Activated naive CD8-positive, alpha-beta T cell treated with anti-CD3 and anti-CD28 coated beads for 36 hours (primary cell): ENCODE results near the gene GRHL3. TPM values are rescaled to one million over a fixed set of nuclear protein-coding genes. Genes with fewer than 3 reads are reported as not detected.

ENCODE experiments used
- DNase-seq: peaks from one replicate; pipeline ENCODE4 v3.0.0; 2021
- H3K27ac Mint-ChIP-seq: one replicate; pipeline ENCODE4 v1.8.0; 2022; ENCODE audit warnings: mild to moderate bottlenecking, moderate library complexity, mixed read lengths
- H3K27me3 Mint-ChIP-seq: one replicate; pipeline ENCODE4 v1.8.0; 2022; ENCODE audit warnings: mild to moderate bottlenecking, mixed read lengths
- H3K36me3 Mint-ChIP-seq: one replicate; pipeline ENCODE4 v1.8.0; 2021; ENCODE audit warnings: mild to moderate bottlenecking, mixed read lengths
- H3K4me1 Mint-ChIP-seq: one replicate; pipeline ENCODE4 v1.8.0; 2021; ENCODE audit warnings: mixed read lengths
- H3K4me3 Mint-ChIP-seq: one replicate; pipeline ENCODE4 v1.8.0; 2022; ENCODE audit warnings: mild to moderate bottlenecking, moderate library complexity, mixed read lengths
- H3K9me3 Mint-ChIP-seq: one replicate; pipeline ENCODE4 v1.8.0; 2022; ENCODE audit warnings: mixed read lengths
- total RNA-seq, 2 experiments: library from RNA; stranded (reverse); gene quantifications; one replicate each; pipeline ENCODE4 v1.2.3, GENCODE V29; 2021

GRHL3 gene
- total RNA-seq, 2 experiments from 2014 or later = not detected

DNA sequence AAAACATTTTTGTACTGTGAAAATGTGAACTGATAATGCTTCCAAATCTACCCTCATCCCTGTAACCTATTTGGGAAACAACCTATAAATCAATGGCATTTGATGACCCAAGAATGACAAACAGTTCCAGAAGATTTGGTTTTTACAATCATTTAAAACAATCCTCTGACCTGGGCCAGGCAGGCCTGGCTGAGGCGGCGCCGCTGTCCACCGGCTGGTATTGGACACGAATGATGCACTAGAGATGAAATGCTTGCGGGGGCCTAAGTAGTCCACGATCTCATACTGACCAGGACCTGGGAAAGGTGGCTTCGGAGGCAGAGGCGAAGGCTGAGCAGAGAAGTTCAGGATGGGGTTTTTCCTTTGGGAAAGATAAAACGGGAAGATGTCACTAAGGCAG lies 41.5 kb downstream of the GRHL3 start:
- H3K4me3 Mint-ChIP-seq = no peak overlapping the region
- no peaks in the 10 kb centered on the region for H3K9me3 Mint-ChIP-seq
- no peak overlapping the region for H3K27ac Mint-ChIP-seq
- no peaks in the 10 kb centered on the region for H3K27me3 Mint-ChIP-seq
- no peaks in the 10 kb centered on the region for H3K36me3 Mint-ChIP-seq
- no peak for DNase-seq
- H3K4me1 Mint-ChIP-seq = peaks cover 16% of the 10 kb centered on the region

DNA sequence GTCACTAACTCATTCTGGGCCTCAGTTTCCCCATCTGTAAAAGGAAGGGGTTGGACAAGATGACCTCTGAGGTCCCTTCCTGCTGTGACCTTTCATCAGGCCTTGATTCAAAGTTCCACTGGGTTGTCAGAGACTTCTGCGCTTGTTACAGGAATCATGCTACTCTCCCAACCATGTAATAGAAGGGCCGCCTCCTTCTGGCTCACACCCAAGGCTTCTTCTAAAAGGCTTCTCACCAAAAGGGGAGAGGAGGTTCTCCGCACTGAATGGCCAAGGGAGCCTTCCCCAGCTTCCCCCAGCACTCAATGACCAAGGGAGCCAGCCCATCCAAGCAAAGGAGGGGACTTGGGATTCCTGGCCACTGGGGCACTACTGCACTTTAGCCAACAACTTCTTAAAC lies 42.7 kb downstream of the GRHL3 start:
- DNase-seq = no peak
- Mint-ChIP-seq H3K36me3 (peaks cover 3% of the 10 kb centered on the region), H3K4me3 (no peak overlapping the region), H3K27me3 (no peaks in the 10 kb centered on the region), H3K27ac (no peak overlapping the region), H3K4me1 (peaks cover 18% of the 10 kb centered on the region), H3K9me3 (no peaks in the 10 kb centered on the region)

DNA sequence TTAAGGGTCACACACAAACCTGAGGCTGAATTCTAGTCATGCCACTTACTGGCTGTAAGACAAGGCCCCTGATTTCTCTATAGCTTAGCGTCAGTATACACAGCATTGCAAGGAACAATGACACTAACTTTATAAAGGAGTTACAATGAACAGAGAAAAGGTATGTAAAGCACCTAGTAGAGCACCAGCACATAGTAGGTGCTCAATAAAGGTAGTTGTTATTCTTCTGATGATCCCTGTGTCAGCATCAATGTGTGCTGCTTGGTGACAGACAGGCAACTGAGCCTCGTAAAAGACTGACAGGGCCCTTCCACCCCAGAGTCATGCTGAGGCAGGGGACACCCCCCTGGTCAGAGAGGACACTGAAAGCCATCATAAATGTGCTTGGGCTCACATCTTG lies 43.2 kb downstream of the GRHL3 start:
- H3K27ac Mint-ChIP-seq = no peak overlapping the region
- DNase-seq = no peak
- H3K9me3 Mint-ChIP-seq = no peaks in the 10 kb centered on the region
- peaks cover 18% of the 10 kb centered on the region for H3K4me1 Mint-ChIP-seq
- no peaks in the 10 kb centered on the region for H3K27me3 Mint-ChIP-seq
- H3K4me3 Mint-ChIP-seq = no peak overlapping the region
- peaks cover 3% of the 10 kb centered on the region for H3K36me3 Mint-ChIP-seq

DNA sequence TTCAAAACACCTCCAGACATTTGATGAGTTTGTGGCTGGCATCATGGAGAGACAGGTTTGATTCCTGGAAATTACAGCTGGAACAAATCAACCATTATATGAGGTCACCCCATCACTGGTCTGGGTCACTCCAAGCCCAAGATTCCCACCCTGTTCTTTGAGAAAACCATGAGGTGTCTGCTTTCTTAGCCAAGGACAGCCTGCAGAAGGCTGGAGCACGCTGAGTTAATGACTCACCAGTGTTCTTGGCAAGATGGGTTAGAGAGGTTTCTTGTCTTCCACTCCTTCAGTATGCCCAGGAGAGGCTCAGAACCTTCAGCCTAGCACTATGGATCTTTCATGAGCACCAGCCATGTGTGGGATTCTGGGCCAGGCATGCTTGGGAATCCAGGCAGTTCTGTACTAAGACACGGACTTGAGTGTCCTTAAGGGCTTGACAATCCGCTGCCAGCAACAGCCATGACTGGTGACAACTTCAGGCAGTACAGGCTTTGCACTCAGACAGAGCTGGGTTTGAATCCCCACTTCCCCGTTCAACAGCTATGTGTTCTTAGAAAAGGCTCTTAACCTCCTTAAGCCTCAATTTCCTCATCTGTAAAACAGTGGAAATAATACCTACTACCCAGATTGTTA lies 43.9 kb downstream of the GRHL3 start:
- no peak overlapping the region for H3K4me3 Mint-ChIP-seq
- no peaks in the 10 kb centered on the region for H3K9me3 Mint-ChIP-seq
- no peak for DNase-seq
- H3K27ac Mint-ChIP-seq = no peak overlapping the region
- H3K36me3 Mint-ChIP-seq = peaks cover 3% of the 10 kb centered on the region
- H3K4me1 Mint-ChIP-seq = peaks cover 18% of the 10 kb centered on the region
- no peaks in the 10 kb centered on the region for H3K27me3 Mint-ChIP-seq

DNA sequence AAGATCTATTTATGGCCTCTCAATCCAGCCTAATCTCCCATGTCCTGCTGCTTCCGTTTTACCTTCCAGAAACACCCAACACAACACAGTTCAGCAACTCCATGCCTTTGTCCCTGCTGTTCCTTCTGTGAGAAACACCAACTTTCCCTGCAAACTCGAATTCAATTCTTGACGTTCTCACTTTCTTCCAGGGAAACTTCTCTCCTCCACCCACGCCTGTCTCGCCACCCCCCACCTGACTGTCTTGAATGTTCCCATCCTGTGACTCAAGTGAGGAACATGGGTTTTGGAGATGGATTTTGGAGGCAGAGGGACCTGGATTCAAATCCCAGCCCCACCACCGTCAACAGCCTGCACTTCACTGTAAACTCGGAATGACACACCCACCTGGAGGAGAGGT lies 44.8 kb downstream of the GRHL3 start:
- H3K9me3 Mint-ChIP-seq = no peaks in the 10 kb centered on the region
- DNase-seq = no peak
- peaks cover 3% of the 10 kb centered on the region for H3K36me3 Mint-ChIP-seq
- peaks cover 18% of the 10 kb centered on the region for H3K4me1 Mint-ChIP-seq
- H3K27me3 Mint-ChIP-seq = no peaks in the 10 kb centered on the region
- no peak overlapping the region for H3K27ac Mint-ChIP-seq
- H3K4me3 Mint-ChIP-seq = no peak overlapping the region

DNA sequence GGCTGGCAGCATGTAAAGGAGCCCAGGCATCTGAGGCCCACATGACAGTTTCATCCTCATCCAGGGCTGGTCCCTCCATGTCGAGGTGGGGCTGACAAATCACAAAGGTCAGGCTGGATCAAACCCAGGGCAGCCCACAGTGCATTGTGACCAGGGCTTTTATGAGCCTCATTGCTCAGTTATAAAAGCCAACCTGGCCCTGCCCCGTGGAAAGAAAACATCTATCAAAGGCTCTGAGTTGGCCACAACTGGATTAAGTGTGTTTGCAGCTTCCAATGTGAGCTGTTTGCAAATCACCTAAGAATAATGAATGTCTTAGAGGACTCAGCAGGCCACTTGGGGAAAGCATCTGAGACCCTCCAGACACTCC lies 45.4 kb downstream of the GRHL3 start:
- DNase-seq = no peak
- Mint-ChIP-seq H3K4me3 (no peak overlapping the region), H3K27ac (no peak overlapping the region), H3K36me3 (peaks cover 3% of the 10 kb centered on the region), H3K9me3 (no peaks in the 10 kb centered on the region), H3K27me3 (no peaks in the 10 kb centered on the region), H3K4me1 (peaks cover 18% of the 10 kb centered on the region)

DNA sequence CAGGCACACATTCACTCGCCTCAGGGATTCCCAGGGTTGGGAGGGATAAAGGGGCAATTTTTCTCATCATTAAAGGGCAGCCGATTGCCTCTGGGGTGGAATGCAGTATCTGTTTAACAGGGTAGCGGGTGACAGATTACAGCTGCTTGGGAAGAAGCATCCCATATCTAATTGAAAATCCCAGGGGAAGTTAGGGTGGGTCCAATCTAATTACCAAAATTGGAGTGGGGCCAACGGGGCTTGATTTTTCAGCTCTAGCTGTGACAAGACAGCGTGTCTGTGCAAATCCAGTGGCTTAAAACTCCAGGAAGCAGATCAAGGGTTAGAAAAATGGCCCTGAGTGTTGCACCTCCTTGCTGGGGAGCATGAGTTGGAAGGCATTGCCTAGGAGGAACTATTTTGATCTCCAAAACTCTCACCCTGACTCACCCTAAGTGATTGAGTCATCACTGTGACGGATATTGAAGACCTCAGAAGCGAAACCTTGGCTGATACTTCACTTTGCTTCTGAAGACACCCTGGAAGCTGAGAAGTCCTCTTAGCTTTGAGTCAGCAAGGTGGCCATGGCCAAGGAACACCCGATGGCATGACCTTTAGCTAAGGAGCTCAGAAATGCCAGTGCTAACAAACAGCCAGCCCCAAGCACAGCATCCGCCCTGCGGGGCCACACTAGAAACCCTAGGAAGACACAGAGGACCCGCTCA lies 46.0 kb downstream of the GRHL3 start:
- DNase-seq = peak; percentile 46
- no peak overlapping the region for H3K4me3 Mint-ChIP-seq

DNA sequence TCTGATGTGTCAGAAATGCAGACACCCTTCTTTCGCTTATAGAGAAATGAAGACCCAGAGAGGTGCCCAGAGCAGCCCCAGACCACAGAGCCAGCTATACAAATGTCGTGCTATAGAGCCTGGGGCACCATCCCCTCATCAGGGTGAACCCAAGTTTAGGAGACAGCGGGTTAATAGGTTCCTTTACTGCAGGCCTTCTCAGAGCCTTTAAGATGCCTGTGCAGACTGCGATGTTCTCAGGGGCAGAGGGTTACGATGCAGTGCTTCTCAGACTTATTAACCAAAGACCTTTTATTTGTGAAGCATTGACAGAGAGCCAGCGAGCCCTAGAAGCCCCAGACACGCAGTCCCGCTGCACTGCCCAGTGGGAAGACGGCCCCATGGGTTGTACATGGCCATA lies 47.5 kb downstream of the GRHL3 start:
- Mint-ChIP-seq H3K4me3 (no peak overlapping the region), H3K27me3 (no peaks in the 10 kb centered on the region), H3K36me3 (peaks cover 3% of the 10 kb centered on the region), H3K27ac (no peak overlapping the region), H3K9me3 (no peaks in the 10 kb centered on the region), H3K4me1 (peaks cover 18% of the 10 kb centered on the region)
- no peak for DNase-seq

More for the DNA sequence above, 46.0 kb downstream of the GRHL3 start:
- H3K27ac Mint-ChIP-seq = peak overlapping the region; percentile 67
- H3K4me1 Mint-ChIP-seq = peaks cover 18% of the 10 kb centered on the region
- peaks cover 3% of the 10 kb centered on the region for H3K36me3 Mint-ChIP-seq
- no peaks in the 10 kb centered on the region for H3K27me3 Mint-ChIP-seq
- no peaks in the 10 kb centered on the region for H3K9me3 Mint-ChIP-seq

DNA sequence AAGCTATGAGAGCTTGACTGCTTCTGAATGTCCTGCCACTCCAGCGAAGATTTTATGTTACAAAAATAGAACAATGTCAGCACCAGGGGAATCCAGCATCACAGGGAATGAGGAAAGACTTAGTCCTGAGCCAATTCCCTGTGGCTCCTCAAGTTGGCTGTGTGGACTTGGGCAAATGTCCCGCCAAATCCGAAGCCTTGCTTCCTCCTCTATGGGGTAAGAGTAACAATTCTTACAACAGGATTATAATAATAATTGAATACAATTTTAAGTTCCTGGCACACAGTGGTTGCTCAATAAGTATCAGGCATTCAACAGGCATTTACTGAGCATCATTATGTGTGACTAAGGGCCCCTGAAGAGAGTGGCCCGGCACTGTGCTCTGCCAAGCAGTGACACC lies 50.0 kb downstream of the GRHL3 start:
- Mint-ChIP-seq H3K9me3 (no peaks in the 10 kb centered on the region), H3K27me3 (no peaks in the 10 kb centered on the region), H3K4me3 (no peak overlapping the region), H3K4me1 (peaks cover 15% of the 10 kb centered on the region), H3K36me3 (peaks cover 3% of the 10 kb centered on the region), H3K27ac (no peak overlapping the region)
- no peak for DNase-seq

DNA sequence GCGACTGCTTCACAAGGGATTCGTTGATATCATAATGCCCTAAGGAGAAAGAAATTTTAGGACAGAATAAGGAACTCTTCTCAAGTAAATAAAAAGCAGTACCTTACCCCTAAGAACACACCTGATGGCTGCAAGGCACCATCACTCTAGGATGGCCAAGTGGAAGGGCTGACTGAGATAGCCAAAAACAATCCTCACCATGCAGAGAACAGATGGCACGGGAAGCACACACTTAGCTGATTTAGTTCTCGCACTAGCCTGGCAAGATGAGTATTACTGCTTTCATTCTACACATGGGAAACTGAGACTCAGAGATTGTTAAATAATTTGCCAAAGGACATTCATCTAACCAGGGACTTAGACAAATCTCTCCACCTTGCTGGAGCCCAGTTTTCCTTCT lies 50.6 kb downstream of the GRHL3 start:
- Mint-ChIP-seq H3K4me3 (no peak overlapping the region), H3K36me3 (peaks cover 3% of the 10 kb centered on the region), H3K4me1 (peaks cover 11% of the 10 kb centered on the region), H3K27me3 (no peaks in the 10 kb centered on the region), H3K9me3 (no peaks in the 10 kb centered on the region), H3K27ac (no peak overlapping the region)
- DNase-seq = no peak

DNA sequence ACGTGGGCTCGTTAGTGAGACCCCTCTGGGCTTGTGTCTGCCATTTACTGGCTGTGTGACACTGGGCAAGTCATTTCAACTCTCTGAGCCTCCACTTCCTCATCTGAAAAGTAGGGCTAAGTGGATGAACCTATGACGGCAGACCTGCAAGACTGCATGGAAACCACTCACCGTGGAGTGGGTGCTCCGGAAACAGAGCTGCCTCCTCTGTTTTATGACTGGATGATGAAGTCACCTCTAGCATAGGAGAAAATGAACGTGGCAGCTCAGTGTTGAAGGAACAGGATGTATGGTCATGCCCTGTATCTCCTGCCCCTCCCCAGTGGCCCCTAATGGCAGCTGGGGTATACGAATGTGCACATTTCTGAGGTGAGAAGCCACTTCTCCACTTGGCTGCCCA lies 53.9 kb downstream of the GRHL3 start:
- DNase-seq = no peak
- Mint-ChIP-seq H3K36me3 (no peaks in the 10 kb centered on the region), H3K4me3 (no peak overlapping the region), H3K4me1 (no peaks in the 10 kb centered on the region), H3K27me3 (no peaks in the 10 kb centered on the region), H3K9me3 (no peaks in the 10 kb centered on the region), H3K27ac (no peak overlapping the region)

DNA sequence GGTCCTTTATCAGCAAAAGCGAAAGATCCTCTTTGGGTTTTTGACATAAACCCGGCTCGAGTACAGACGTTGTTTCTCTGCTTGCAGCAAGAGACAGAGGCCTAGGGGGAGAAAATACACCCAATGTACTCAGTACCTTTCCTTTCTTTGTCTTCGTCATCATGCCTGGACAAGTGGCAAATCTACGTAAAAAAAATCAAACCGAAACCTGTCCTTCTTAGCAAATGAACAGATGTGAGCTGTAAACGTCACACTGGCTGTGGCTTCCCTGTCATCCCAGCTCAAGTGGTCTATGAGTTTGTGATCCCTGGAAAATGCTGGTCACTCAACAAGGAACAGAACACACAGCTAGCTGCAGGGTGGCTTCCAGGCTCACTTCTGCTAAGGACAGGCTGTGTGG lies 54.6 kb downstream of the GRHL3 start:
- no peak for DNase-seq
- Mint-ChIP-seq H3K36me3 (no peaks in the 10 kb centered on the region), H3K27ac (no peak overlapping the region), H3K4me3 (no peak overlapping the region), H3K9me3 (no peaks in the 10 kb centered on the region), H3K27me3 (no peaks in the 10 kb centered on the region), H3K4me1 (no peaks in the 10 kb centered on the region)

DNA sequence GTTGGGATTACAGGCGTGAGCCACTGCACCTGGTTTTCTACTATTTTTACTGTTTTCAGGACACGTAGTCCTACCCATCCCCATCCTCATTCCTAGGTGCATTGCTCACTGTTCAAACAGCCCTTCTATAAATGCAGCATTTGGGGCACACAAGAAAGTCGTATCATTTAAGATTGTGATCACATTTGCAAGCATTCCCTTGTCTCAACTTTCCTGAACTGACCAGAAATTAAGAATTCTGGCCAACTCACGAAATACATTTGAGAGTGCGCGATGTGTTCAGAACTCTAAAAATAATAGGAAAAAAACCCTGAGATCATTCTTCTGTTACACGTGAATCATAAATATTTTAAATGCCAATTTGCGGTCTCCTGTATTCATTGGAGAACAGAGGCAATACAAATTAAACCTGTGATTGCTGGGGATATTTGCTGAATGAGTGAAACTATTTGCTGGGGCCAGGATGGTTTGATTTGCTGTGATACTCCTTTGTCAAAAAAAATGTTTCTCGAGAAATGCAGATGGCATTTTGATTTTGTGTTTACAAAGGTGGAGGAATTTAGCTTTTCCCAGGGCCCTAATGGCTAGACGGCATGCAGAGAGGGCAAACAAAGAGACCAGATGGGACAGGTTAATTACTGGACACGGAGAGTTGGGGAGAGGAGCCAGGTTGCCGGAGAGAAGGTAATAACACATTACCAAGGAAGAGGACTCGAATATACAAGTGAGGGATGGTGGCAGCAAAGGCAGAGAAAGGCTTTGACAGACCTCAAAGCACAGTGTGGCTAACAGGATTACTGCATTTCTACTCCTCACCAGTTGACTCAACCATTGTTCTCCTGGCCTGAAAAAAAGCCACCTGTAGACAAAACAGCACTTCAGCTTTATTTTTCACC lies 56.0 kb downstream of the GRHL3 start:
- no peaks in the 10 kb centered on the region for H3K27me3 Mint-ChIP-seq
- no peak overlapping the region for H3K27ac Mint-ChIP-seq
- H3K36me3 Mint-ChIP-seq = peaks cover 2% of the 10 kb centered on the region
- no peaks in the 10 kb centered on the region for H3K4me1 Mint-ChIP-seq
- no peak overlapping the region for H3K4me3 Mint-ChIP-seq
- DNase-seq = no peak
- no peaks in the 10 kb centered on the region for H3K9me3 Mint-ChIP-seq

DNA sequence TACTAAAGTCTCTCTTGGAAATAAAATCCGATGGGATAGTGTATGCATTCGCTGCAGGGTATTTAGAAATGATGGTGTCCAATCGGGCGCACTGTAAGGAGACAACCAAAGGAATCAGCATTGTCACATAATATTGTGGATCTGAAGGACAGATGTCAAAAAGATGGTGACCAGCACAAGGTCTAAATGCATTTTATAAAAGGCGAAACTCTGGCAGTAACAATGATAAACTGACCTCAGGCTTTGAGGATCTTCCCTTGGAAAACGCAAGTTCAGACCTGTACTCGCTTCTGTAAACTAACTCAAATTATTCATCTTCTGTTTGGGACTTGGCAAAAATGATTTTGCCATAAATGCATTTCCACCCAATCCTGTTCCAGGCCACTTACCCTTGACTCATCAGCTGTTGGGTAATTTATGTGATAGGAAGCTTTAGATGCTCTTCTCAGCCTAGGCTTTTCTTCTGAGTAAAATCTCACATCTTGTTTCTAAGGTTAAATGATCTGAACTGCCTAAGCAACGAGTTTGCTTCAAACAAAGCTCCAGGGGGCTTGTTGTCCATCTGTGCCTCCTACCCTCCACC lies 60.7 kb downstream of the GRHL3 start:
- H3K4me1 Mint-ChIP-seq = peaks cover 8% of the 10 kb centered on the region
- H3K27ac Mint-ChIP-seq = no peak overlapping the region
- H3K27me3 Mint-ChIP-seq = no peaks in the 10 kb centered on the region
- DNase-seq = no peak
- H3K36me3 Mint-ChIP-seq = peaks cover 2% of the 10 kb centered on the region
- no peaks in the 10 kb centered on the region for H3K9me3 Mint-ChIP-seq
- no peak overlapping the region for H3K4me3 Mint-ChIP-seq

DNA sequence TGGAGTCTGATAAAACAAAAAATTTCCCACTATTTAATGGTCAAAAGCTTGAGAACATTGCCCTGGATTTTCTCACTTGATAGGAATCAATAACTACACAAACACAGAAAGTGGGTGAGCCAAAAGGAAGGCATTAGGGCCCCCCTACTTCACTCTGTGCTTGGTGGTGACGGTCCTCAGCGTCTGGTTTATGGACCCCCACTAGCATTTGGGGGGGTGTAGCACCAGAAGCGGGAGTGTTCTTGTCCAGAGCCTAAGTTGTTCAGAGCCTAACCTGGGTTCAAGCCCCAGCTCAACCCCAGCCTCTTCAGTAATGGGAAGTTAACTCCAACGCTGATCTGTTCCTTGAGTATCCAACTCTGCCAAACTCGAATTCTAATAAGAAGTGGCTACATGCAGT lies 61.4 kb downstream of the GRHL3 start:
- Mint-ChIP-seq H3K27ac (no peak overlapping the region), H3K4me1 (peaks cover 14% of the 10 kb centered on the region), H3K9me3 (no peaks in the 10 kb centered on the region), H3K36me3 (peaks cover 2% of the 10 kb centered on the region), H3K4me3 (no peak overlapping the region), H3K27me3 (no peaks in the 10 kb centered on the region)
- DNase-seq = no peak
